ENCODE data around the gene ASPRV1.

DNA sequence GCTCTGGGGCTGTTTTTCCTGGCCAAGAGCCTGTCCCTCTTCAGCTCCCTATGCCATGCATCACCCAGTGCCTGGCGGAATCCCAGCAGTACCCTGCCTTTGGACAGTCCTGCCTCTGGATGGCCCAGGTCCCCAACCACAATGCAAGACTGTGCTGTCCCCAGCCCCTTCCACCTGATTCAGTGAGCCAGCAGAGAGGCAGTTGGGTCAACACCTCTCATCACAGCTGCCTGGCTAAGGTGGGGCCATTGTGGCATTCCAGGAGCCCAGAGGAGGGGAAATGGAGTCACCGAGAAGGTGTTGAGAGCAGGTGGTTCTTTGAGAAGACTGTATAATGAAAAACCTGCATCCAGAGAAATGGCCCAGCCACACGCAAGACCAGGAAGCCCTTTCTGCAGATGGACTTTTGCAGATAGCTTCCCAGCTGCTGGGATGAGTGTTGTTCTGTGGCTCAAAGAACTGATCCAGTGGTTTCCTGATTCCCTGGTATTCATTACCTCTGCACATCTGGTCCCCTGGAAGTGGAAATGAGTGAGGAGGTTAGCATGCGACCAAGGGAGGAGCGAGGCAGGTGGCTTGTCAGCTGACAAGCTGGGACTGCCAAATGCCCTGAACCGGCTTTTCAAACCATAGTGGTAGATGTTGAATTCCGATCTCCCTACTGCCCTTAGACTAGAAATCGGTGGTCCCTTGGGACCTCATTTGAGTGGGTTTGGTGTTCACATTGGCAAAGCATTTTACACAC lies 1.7 kb upstream of the ASPRV1 start:
- TF ChIP-seq, protein P1, sequence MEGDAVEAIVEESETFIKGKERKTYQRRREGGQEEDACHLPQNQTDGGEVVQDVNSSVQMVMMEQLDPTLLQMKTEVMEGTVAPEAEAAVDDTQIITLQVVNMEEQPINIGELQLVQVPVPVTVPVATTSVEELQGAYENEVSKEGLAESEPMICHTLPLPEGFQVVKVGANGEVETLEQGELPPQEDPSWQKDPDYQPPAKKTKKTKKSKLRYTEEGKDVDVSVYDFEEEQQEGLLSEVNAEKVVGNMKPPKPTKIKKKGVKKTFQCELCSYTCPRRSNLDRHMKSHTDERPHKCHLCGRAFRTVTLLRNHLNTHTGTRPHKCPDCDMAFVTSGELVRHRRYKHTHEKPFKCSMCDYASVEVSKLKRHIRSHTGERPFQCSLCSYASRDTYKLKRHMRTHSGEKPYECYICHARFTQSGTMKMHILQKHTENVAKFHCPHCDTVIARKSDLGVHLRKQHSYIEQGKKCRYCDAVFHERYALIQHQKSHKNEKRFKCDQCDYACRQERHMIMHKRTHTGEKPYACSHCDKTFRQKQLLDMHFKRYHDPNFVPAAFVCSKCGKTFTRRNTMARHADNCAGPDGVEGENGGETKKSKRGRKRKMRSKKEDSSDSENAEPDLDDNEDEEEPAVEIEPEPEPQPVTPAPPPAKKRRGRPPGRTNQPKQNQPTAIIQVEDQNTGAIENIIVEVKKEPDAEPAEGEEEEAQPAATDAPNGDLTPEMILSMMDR (conservative IDR thresholded peaks at IDR 0.05) = no peak
- TF ChIP-seq ZFX (IDR thresholded peaks at IDR 0.05) = no peak

Data from C4-2B (cell line).